Natural killer cell treated with Interleukin-12 subunit alpha and Interleukin-12 subunit beta and Interleukin-15 and Interleukin-18, amount 100 ng/mL, for 72 hours (primary cell): ENCODE measurements around the gene FAM124A. TPM values are rescaled to one million over a fixed set of nuclear protein-coding genes. Genes with fewer than 3 reads are reported as not detected.

Experiments used
- ATAC-seq, 2 donors: fragments of 150-1000 bp; cut with Tn5 transposase in 1 of 2; sonication (Bioruptor Pico), chemical (Tn5 transposase) in 1 of 2; 2 replicates each; pipeline ENCODE4 v1.10.0; 2021
- DNase-seq: peaks from one replicate; pipeline ENCODE4 v3.0.0; 2022; ENCODE audit warnings: low spot score
- H3K27ac Mint-ChIP-seq, 2 donors: 1 replicate in 1 of 2; 2 replicates in 1 of 2; pipeline ENCODE4 v1.8.0; 2022; ENCODE audit warnings: mixed read lengths in 2 of 2, mild to moderate bottlenecking in 1 of 2, moderate library complexity in 1 of 2
- H3K27me3 Mint-ChIP-seq, 2 donors: 1 replicate in 1 of 2; 2 replicates in 1 of 2; pipeline ENCODE4 v1.8.0; 2022; ENCODE audit warnings: mixed read lengths in 2 of 2
- H3K36me3 Mint-ChIP-seq: one replicate; pipeline ENCODE4 v1.8.0; 2022; ENCODE audit warnings: mixed read lengths
- H3K4me1 Mint-ChIP-seq, 2 donors: 1 replicate in 1 of 2; 2 replicates in 1 of 2; pipeline ENCODE4 v1.8.0; 2022; ENCODE audit warnings: low read depth in 2 of 2, mixed read lengths in 2 of 2, mild to moderate bottlenecking in 1 of 2
- H3K4me3 Mint-ChIP-seq: one replicate; pipeline ENCODE4 v1.8.0; 2022; ENCODE audit warnings: mixed read lengths
- H3K9me3 Mint-ChIP-seq: 2 replicates; pipeline ENCODE4 v1.8.0; 2022; ENCODE audit warnings: mixed read lengths
- total RNA-seq, 2 donors: library from RNA; stranded (reverse); gene quantifications; one replicate each; pipeline ENCODE4 v1.2.3, GENCODE V29; 2022

FAM124A gene
- total RNA-seq, 2 donors from 2014 or later, result not detected

GRCh38 chr13:51257187-51257586, 35.0 kb downstream of the FAM124A start:
- DNase-seq, result no peak
- H3K4me3 Mint-ChIP-seq, result no peak overlapping the region
- H3K36me3 Mint-ChIP-seq, result no peaks in the 10 kb centered on the region
- ATAC-seq, result no peak
- H3K27me3 Mint-ChIP-seq, result peaks cover 0 to 6% of the 10 kb centered on the region in 2 donors
- H3K9me3 Mint-ChIP-seq, result no peaks in the 10 kb centered on the region
- H3K27ac Mint-ChIP-seq, result no peak overlapping the region
- H3K4me1 Mint-ChIP-seq, result peaks cover 0 to 6% of the 10 kb centered on the region in 2 donors

GRCh38 chr13:51258612-51259548, 36.7 kb downstream of the FAM124A start:
- H3K36me3 Mint-ChIP-seq, result no peaks in the 10 kb centered on the region
- no peak for DNase-seq
- no peaks in the 10 kb centered on the region for H3K9me3 Mint-ChIP-seq

GRCh38 chr13:51260154-51260553, 38.0 kb downstream of the FAM124A start:
- no peaks in the 10 kb centered on the region for H3K9me3 Mint-ChIP-seq
- H3K27me3 Mint-ChIP-seq, result peaks cover 0 to 6% of the 10 kb centered on the region in 2 donors
- H3K4me1 Mint-ChIP-seq, result no peaks in the 10 kb centered on the region
- no peak overlapping the region for H3K27ac Mint-ChIP-seq
- no peak for ATAC-seq
- no peaks in the 10 kb centered on the region for H3K36me3 Mint-ChIP-seq
- H3K4me3 Mint-ChIP-seq, result no peak overlapping the region
- no peak for DNase-seq

More at GRCh38 chr13:51258612-51259548, 36.7 kb downstream of the FAM124A start:
- H3K27ac Mint-ChIP-seq, result no peak overlapping the region
- no peak for ATAC-seq
- peaks cover 0 to 6% of the 10 kb centered on the region in 2 donors for H3K27me3 Mint-ChIP-seq
- no peaks in the 10 kb centered on the region for H3K4me1 Mint-ChIP-seq
- H3K4me3 Mint-ChIP-seq, result no peak overlapping the region

- H3K27me3 Mint-ChIP-seq, result peaks cover 0 to 6% of the 10 kb centered on the region in 2 donors
- no peaks in the 10 kb centered on the region for H3K9me3 Mint-ChIP-seq
- no peak overlapping the region for H3K27ac Mint-ChIP-seq
- no peaks in the 10 kb centered on the region for H3K4me1 Mint-ChIP-seq
- no peak for DNase-seq
- H3K36me3 Mint-ChIP-seq, result no peaks in the 10 kb centered on the region
- ATAC-seq, result no peak
- no peak overlapping the region for H3K4me3 Mint-ChIP-seq
Observed at GRCh38 chr13:51261610-51262249, 39.5 kb downstream of the FAM124A start.

GRCh38 chr13:51262501-51263211, 40.5 kb downstream of the FAM124A start:
- H3K9me3 Mint-ChIP-seq, result no peaks in the 10 kb centered on the region
- no peaks in the 10 kb centered on the region for H3K36me3 Mint-ChIP-seq
- no peak overlapping the region for H3K27ac Mint-ChIP-seq
- DNase-seq (no peak), ATAC-seq (peak in 1 of 2 donors; percentile 52)
- no peaks in the 10 kb centered on the region for H3K4me1 Mint-ChIP-seq
- peaks cover 0 to 6% of the 10 kb centered on the region in 2 donors for H3K27me3 Mint-ChIP-seq
- H3K4me3 Mint-ChIP-seq, result no peak overlapping the region

- Mint-ChIP-seq H3K27me3 (peaks cover 0 to under 1% of the 10 kb centered on the region in 2 donors), H3K4me3 (no peak overlapping the region), H3K9me3 (no peaks in the 10 kb centered on the region), H3K27ac (no peak overlapping the region), H3K36me3 (no peaks in the 10 kb centered on the region), H3K4me1 (no peaks in the 10 kb centered on the region)
- no peak for DNase-seq
- no peak for ATAC-seq
Observed at GRCh38 chr13:51266642-51267041, 44.4 kb downstream of the FAM124A start.

- no peaks in the 10 kb centered on the region for H3K4me1 Mint-ChIP-seq
- H3K27me3 Mint-ChIP-seq, result no peaks in the 10 kb centered on the region
- no peak for ATAC-seq
- H3K4me3 Mint-ChIP-seq, result no peak overlapping the region
- no peaks in the 10 kb centered on the region for H3K9me3 Mint-ChIP-seq
- H3K36me3 Mint-ChIP-seq, result no peaks in the 10 kb centered on the region
- no peak overlapping the region for H3K27ac Mint-ChIP-seq
- DNase-seq, result no peak
Observed at GRCh38 chr13:51267622-51268021, 45.4 kb downstream of the FAM124A start.

- no peak for DNase-seq
- no peaks in the 10 kb centered on the region for H3K36me3 Mint-ChIP-seq
- H3K27ac Mint-ChIP-seq, result no peak overlapping the region
- no peaks in the 10 kb centered on the region for H3K4me1 Mint-ChIP-seq
- H3K4me3 Mint-ChIP-seq, result no peak overlapping the region
- no peak for ATAC-seq
- H3K27me3 Mint-ChIP-seq, result no peaks in the 10 kb centered on the region
- no peaks in the 10 kb centered on the region for H3K9me3 Mint-ChIP-seq
Observed at GRCh38 chr13:51269039-51269438, 46.8 kb downstream of the FAM124A start.

- DNase-seq (no peak), ATAC-seq (no peak)
- no peaks in the 10 kb centered on the region for H3K4me1 Mint-ChIP-seq
- no peak overlapping the region for H3K4me3 Mint-ChIP-seq
- H3K36me3 Mint-ChIP-seq, result no peaks in the 10 kb centered on the region
- H3K9me3 Mint-ChIP-seq, result no peaks in the 10 kb centered on the region
- H3K27ac Mint-ChIP-seq, result no peak overlapping the region
- H3K27me3 Mint-ChIP-seq, result no peaks in the 10 kb centered on the region
Observed at GRCh38 chr13:51270623-51271415, 48.6 kb downstream of the FAM124A start.

- DNase-seq, result no peak
- H3K27me3 Mint-ChIP-seq, result no peaks in the 10 kb centered on the region
- H3K36me3 Mint-ChIP-seq, result no peaks in the 10 kb centered on the region
- H3K27ac Mint-ChIP-seq, result no peak overlapping the region
- H3K4me1 Mint-ChIP-seq, result peaks cover 0 to 3% of the 10 kb centered on the region in 2 donors
- ATAC-seq, result no peak
- H3K9me3 Mint-ChIP-seq, result no peaks in the 10 kb centered on the region
- no peak overlapping the region for H3K4me3 Mint-ChIP-seq
Observed at GRCh38 chr13:51271528-51272085, 49.4 kb downstream of the FAM124A start.

GRCh38 chr13:51275101-51275500, 52.9 kb downstream of the FAM124A start:
- ATAC-seq (no peak), DNase-seq (no peak)
- Mint-ChIP-seq H3K36me3 (no peaks in the 10 kb centered on the region), H3K9me3 (no peaks in the 10 kb centered on the region), H3K27ac (no peak overlapping the region), H3K4me3 (no peak overlapping the region), H3K4me1 (peaks cover 0 to 5% of the 10 kb centered on the region in 2 donors), H3K27me3 (no peaks in the 10 kb centered on the region)

GRCh38 chr13:51276636-51277035, 54.4 kb downstream of the FAM124A start:
- Mint-ChIP-seq H3K4me3 (no peak overlapping the region), H3K27ac (no peak overlapping the region), H3K36me3 (no peaks in the 10 kb centered on the region), H3K9me3 (no peaks in the 10 kb centered on the region), H3K27me3 (peaks cover 0 to 3% of the 10 kb centered on the region in 2 donors), H3K4me1 (peaks cover 0 to 5% of the 10 kb centered on the region in 2 donors)
- DNase-seq (no peak), ATAC-seq (no peak)

- DNase-seq, result no peak
- Mint-ChIP-seq H3K27me3 (peaks cover 0 to 3% of the 10 kb centered on the region in 2 donors), H3K4me3 (no peak overlapping the region), H3K9me3 (no peaks in the 10 kb centered on the region), H3K27ac (no peak overlapping the region), H3K36me3 (no peaks in the 10 kb centered on the region), H3K4me1 (peaks cover 0 to 5% of the 10 kb centered on the region in 2 donors)
- no peak for ATAC-seq
Observed at GRCh38 chr13:51277928-51278327, 55.7 kb downstream of the FAM124A start.
